ENCODE results near the gene ESPNL.
"Not testable (repeated sequence)": the region's sequence is repeated elsewhere in the genome, so short reads cannot be mapped to it uniquely, and the experiment has no call there.

ESPNL gene

GRCh38 chr2:238100049-238100820, at the start of gene ESPNL:
ESPNL (plus strand) TSS chr2:238100340; CDS start chr2:238100420, 80 bp downstream.
- no peak for TF ChIP-seq CTCF (conservative IDR thresholded peaks at IDR 0.05; ENCODE audit: control insufficient read depth, insufficient read depth, low read depth, low read length)
- H3K4me3 ChIP-seq (ENCODE audit: control insufficient read depth, low read depth, low read length): no peak within 1 kb of the TSS
- DNase-seq (ENCODE audit: low read depth): no peak

GRCh38 chr2:238053191-238053776, 46.9 kb upstream of the ESPNL start:
- peak; percentile 13 for DNase-seq (ENCODE audit: low read depth)
- no peak overlapping the region for H3K4me3 ChIP-seq (ENCODE audit: control insufficient read depth, low read depth, low read length)
- no peak for TF ChIP-seq CTCF (conservative IDR thresholded peaks at IDR 0.05; ENCODE audit: control insufficient read depth, insufficient read depth, low read depth, low read length)

GRCh38 chr2:238055841-238056240, 44.3 kb upstream of the ESPNL start:
- no peak overlapping the region for H3K4me3 ChIP-seq (ENCODE audit: control insufficient read depth, low read depth, low read length)
- TF ChIP-seq CTCF (conservative IDR thresholded peaks at IDR 0.05; ENCODE audit: control insufficient read depth, insufficient read depth, low read depth, low read length): no peak
- no peak for DNase-seq (ENCODE audit: low read depth)

GRCh38 chr2:238057696-238058575, 42.2 kb upstream of the ESPNL start:
- DNase-seq (ENCODE audit: low read depth); H3K4me3 ChIP-seq (ENCODE audit: control insufficient read depth, low read depth, low read length): not testable (repeated sequence)

GRCh38 chr2:238059505-238059904, 40.6 kb upstream of the ESPNL start:
- H3K4me3 ChIP-seq (ENCODE audit: control insufficient read depth, low read depth, low read length): peak overlapping the region; percentile 85
- no peak for DNase-seq (ENCODE audit: low read depth)
- TF ChIP-seq CTCF (conservative IDR thresholded peaks at IDR 0.05; ENCODE audit: control insufficient read depth, insufficient read depth, low read depth, low read length): no peak

- DNase-seq (ENCODE audit: low read depth): peak; percentile 30
- no peak for TF ChIP-seq CTCF (conservative IDR thresholded peaks at IDR 0.05; ENCODE audit: control insufficient read depth, insufficient read depth, low read depth, low read length)
- H3K4me3 ChIP-seq (ENCODE audit: control insufficient read depth, low read depth, low read length): peak overlapping the region; percentile 85
Measured at GRCh38 chr2:238060096-238060541, 40.0 kb upstream of the ESPNL start.

All from fibroblast of mammary gland (primary cell).